Uterus (tissue), 4 donors: ENCODE measurements around the gene RHBDD2. TPM values are rescaled to one million over a fixed set of nuclear protein-coding genes. Genes with fewer than 3 reads are reported as not detected.
A peak's percentile ranks its signal among the peaks of the same experiment; 100 is the strongest.

Experiments used
- DNase-seq, 2 donors: peaks; one replicate each; pipeline ENCODE4 v3.0.0-alpha.2; 2019 to 2020
- H3K27ac ChIP-seq, 2 donors: fragments of 200-600 bp; sonication (generic); 1 replicate in 1 of 2; 2 replicates in 1 of 2; pipeline ENCODE4 v1.5.1; 2016 to 2018
- H3K27me3 ChIP-seq, 2 donors: fragments of 200-600 bp; sonication (generic); one replicate each; pipeline ENCODE4 v1.5.1; 2018 to 2019; ENCODE audit warnings: control low read depth in 1 of 2
- H3K36me3 ChIP-seq, 2 donors: fragments of 200-600 bp; sonication (generic); one replicate each; pipeline ENCODE4 v1.5.1; 2019; ENCODE audit warnings: control low read depth in 1 of 2
- H3K4me1 ChIP-seq, 2 donors: fragments of 200-600 bp; sonication (generic); one replicate each; pipeline ENCODE4 v1.5.1; 2018 to 2019; ENCODE audit warnings: control low read depth in 1 of 2
- H3K4me3 ChIP-seq, 2 donors: fragments of 200-600 bp; sonication (generic); 1 replicate in 1 of 2; 2 replicates in 1 of 2; pipeline ENCODE4 v1.5.1; 2018 to 2019; ENCODE audit warnings: mild to moderate bottlenecking in 1 of 2
- H3K9me3 ChIP-seq, 2 donors: fragments of 200-600 bp; sonication (generic); one replicate each; pipeline ENCODE4 v1.5.1; 2019; ENCODE audit warnings: control low read depth in 1 of 2
- CTCF ChIP-seq, 4 experiments: fragments of 200-600 bp in 2 of 4; fragments of 450-650 bp in 2 of 4; sonication (generic) in 2 of 4; IDR thresholded peaks; one replicate each; pipeline ENCODE4 v1.5.1; 2016 to 2019; ENCODE audit warnings: antibody characterized with exemption in 4 of 4, mild to moderate bottlenecking in 2 of 4, moderate library complexity in 1 of 4
- POLR2A ChIP-seq, 2 donors: fragments of 450-650 bp; IDR thresholded peaks; one replicate each; pipeline ENCODE4 v1.6.1; 2016; ENCODE audit warnings: antibody characterized with exemption in 2 of 2, mild to moderate bottlenecking in 1 of 2, moderate library complexity in 1 of 2
- intact Hi-C: fragments of 100-400 bp; cut with DNase I; formaldehyde crosslinking; loops from one replicate; pipeline ENCODE4 v1.15.1; 2023; ENCODE audit warnings: low total_unique reads
- microRNA-seq: library from miRNA; unstranded; fragments of <30 nt; microRNA quantifications from one replicate; pipeline ENCODE4, GENCODE V29; 2016; ENCODE audit warnings: borderline microRNAs expressed, borderline replicate concordance
- total RNA-seq, 4 donors: library from RNA; depleted of rRNA in 3 of 4; stranded (reverse); fragments of >200 nt in 3 of 4; gene quantifications; one replicate each; pipeline versions ENCODE4 v1.1.0 to v1.2.4, GENCODE V29; 2014 to 2023
- donor health status: DM: yes; HTN: yes; CAD: no.

The RHBDD2 gene
- total RNA-seq, 4 donors from 2014 or later, result 2.0 to 45.4 (median 11.3) TPM

GRCh38 chr7:75928568-75928914 lies 49.7 kb downstream of the RHBDD2 start:
- Histone ChIP-seq H3K27me3 (no peaks in the 10 kb centered on the region), H3K4me3 (no peak overlapping the region), H3K4me1 (no peaks in the 10 kb centered on the region), H3K36me3 (no peaks in the 10 kb centered on the region), H3K27ac (no peak overlapping the region), H3K9me3 (no peaks in the 10 kb centered on the region)
- TF ChIP-seq CTCF (IDR thresholded peaks at IDR 0.05), result no peak
- no peak for TF ChIP-seq POLR2A (IDR thresholded peaks at IDR 0.05)
- intact Hi-C loops, result no loop called here
- DNase-seq, result no peak

- TF ChIP-seq POLR2A (IDR thresholded peaks at IDR 0.05) (no peak), CTCF (IDR thresholded peaks at IDR 0.05) (no peak)
- no peaks in the 10 kb centered on the region for H3K27me3 ChIP-seq
- intact Hi-C loops, result no loop called here
- no peak for DNase-seq
- no peaks in the 10 kb centered on the region for H3K4me1 ChIP-seq
- H3K27ac ChIP-seq, result no peak overlapping the region
- H3K36me3 ChIP-seq, result no peaks in the 10 kb centered on the region
- no peak overlapping the region for H3K4me3 ChIP-seq
- no peaks in the 10 kb centered on the region for H3K9me3 ChIP-seq
Measured at GRCh38 chr7:75931680-75932079, 52.8 kb downstream of the RHBDD2 start.

GRCh38 chr7:75937958-75938786 lies 59.3 kb downstream of the RHBDD2 start:
- Histone ChIP-seq H3K27me3 (no peaks in the 10 kb centered on the region), H3K4me1 (peaks cover 0 to 3% of the 10 kb centered on the region in 2 donors), H3K9me3 (no peaks in the 10 kb centered on the region), H3K27ac (no peak overlapping the region), H3K36me3 (no peaks in the 10 kb centered on the region), H3K4me3 (no peak overlapping the region)
- TF ChIP-seq CTCF (IDR thresholded peaks at IDR 0.05) (no peak), POLR2A (IDR thresholded peaks at IDR 0.05) (no peak)
- intact Hi-C loops, result no loop called here
- DNase-seq, result peak; percentile 43 to 51

Small RNA genes within 50 kb of the gene (microRNA-seq; reads per million reads assigned to microRNA genes)
- not detected for gene MIR4651

Other genes starting within 250 kb of the RHBDD2 start
- 10 to 100 TPM; 13.1 to 48.8 (median 20.3) TPM for gene HIP1, start 140.1 kb upstream of the RHBDD2 start, total RNA-seq
- gene CCL26, start 106.8 kb upstream of the RHBDD2 start, total RNA-seq, result not detected
- gene CCL24, start 65.2 kb upstream of the RHBDD2 start, total RNA-seq, result not detected
- 100 to 1,000 TPM in 1 of 4 donors, 10 to 100 TPM in 2, 1 to 10 TPM in 1; 10.0 to 122 (median 69.2) TPM for gene POR, start 36.1 kb downstream of the RHBDD2 start, total RNA-seq
- 10 to 100 TPM in 3 of 4 donors, 1 to 10 TPM in 1; 4.6 to 95.4 (median 36.9) TPM for gene TMEM120A, start 115.6 kb downstream of the RHBDD2 start, total RNA-seq
- gene STYXL1, start 169.0 kb downstream of the RHBDD2 start, total RNA-seq, result 10 to 100 TPM in 2 of 4 donors, 1 to 10 TPM in 2; 4.4 to 27.3 (median 14.1) TPM
- 10 to 100 TPM; 24.3 to 88.4 (median 30.0) TPM for gene MDH2, start 169.1 kb downstream of the RHBDD2 start, total RNA-seq